ENCODE measurements around the gene PDE4B. TPM values are rescaled to one million over a fixed set of nuclear protein-coding genes. Genes with fewer than 3 reads are reported as not detected.
A peak's percentile ranks its signal among the peaks of the same experiment; 100 is the strongest.

Gene PDE4B
- total and polyA plus RNA-seq, 9 donors: 1.7 to 8.2 (median 5.1) TPM

- DNase-seq: no peak
- H3K27me3 ChIP-seq: no peaks in the 10 kb centered on the region
- intact Hi-C loops (cut with DNase I): loop anchor here in 1 of 4 donors (10.0 kb wide), 1 partner anchor 58 kb away; no protein-coding TSS in a partner anchor
- WGBS, 3 donors: 69 to 76% (median 70%) methylated on average over 6 of the region's 6 CpGs
- no peak for TF ChIP-seq POLR2A (IDR thresholded peaks at IDR 0.05)
- TF ChIP-seq EP300 (IDR thresholded peaks at IDR 0.05): no peak
- TF ChIP-seq, protein P1, sequence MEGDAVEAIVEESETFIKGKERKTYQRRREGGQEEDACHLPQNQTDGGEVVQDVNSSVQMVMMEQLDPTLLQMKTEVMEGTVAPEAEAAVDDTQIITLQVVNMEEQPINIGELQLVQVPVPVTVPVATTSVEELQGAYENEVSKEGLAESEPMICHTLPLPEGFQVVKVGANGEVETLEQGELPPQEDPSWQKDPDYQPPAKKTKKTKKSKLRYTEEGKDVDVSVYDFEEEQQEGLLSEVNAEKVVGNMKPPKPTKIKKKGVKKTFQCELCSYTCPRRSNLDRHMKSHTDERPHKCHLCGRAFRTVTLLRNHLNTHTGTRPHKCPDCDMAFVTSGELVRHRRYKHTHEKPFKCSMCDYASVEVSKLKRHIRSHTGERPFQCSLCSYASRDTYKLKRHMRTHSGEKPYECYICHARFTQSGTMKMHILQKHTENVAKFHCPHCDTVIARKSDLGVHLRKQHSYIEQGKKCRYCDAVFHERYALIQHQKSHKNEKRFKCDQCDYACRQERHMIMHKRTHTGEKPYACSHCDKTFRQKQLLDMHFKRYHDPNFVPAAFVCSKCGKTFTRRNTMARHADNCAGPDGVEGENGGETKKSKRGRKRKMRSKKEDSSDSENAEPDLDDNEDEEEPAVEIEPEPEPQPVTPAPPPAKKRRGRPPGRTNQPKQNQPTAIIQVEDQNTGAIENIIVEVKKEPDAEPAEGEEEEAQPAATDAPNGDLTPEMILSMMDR (IDR thresholded peaks at IDR 0.05): no peak
- H3K27ac ChIP-seq: no peak overlapping the region
- H3K4me3 ChIP-seq: no peak overlapping the region
- no peaks in the 10 kb centered on the region for H3K9me3 ChIP-seq
- no peaks in the 10 kb centered on the region for H3K36me3 ChIP-seq
- H3K4me1 ChIP-seq (ENCODE audit: insufficient read depth): peaks cover 5% of the 10 kb centered on the region
Measured at GRCh38 chr1:66266350-66266749, 473.7 kb downstream of the PDE4B start.

DNA sequence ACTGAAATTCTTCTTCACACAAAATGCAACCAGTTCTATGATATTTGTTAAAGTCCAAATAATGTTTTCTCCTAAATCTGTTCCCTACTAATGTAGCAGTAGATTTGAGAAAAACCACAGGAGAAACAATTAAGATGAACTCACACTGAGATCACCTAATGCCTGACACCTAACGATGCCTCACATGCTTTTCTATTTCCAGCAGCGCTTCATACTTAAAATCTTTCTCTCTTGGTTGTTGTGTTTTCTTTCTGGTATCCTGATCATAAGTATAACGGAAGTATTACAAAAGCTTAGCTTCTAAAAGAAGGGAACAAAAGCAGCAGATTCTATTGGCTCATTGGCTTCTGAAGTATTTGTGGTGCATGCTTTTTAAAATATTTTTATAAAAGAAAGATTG, 474.1 kb downstream of the PDE4B start:
- Histone ChIP-seq H3K4me3 (no peak overlapping the region), H3K4me1 (ENCODE audit: insufficient read depth) (peaks cover 6% of the 10 kb centered on the region), H3K27ac (no peak overlapping the region), H3K9me3 (no peaks in the 10 kb centered on the region), H3K36me3 (no peaks in the 10 kb centered on the region), H3K27me3 (no peaks in the 10 kb centered on the region)
- intact Hi-C loops (cut with DNase I): loop anchor here in 1 of 4 donors (10.0 kb wide), 1 partner anchor 58 kb away; no protein-coding TSS in a partner anchor
- WGBS, 3 donors: 76 to 81% (median 77%) methylated on average over 3 of the region's 3 CpGs
- TF ChIP-seq, protein P1 (IDR thresholded peaks at IDR 0.05): no peak
- TF ChIP-seq POLR2A (IDR thresholded peaks at IDR 0.05) (no peak), EP300 (IDR thresholded peaks at IDR 0.05) (no peak)
- no peak for DNase-seq

DNA sequence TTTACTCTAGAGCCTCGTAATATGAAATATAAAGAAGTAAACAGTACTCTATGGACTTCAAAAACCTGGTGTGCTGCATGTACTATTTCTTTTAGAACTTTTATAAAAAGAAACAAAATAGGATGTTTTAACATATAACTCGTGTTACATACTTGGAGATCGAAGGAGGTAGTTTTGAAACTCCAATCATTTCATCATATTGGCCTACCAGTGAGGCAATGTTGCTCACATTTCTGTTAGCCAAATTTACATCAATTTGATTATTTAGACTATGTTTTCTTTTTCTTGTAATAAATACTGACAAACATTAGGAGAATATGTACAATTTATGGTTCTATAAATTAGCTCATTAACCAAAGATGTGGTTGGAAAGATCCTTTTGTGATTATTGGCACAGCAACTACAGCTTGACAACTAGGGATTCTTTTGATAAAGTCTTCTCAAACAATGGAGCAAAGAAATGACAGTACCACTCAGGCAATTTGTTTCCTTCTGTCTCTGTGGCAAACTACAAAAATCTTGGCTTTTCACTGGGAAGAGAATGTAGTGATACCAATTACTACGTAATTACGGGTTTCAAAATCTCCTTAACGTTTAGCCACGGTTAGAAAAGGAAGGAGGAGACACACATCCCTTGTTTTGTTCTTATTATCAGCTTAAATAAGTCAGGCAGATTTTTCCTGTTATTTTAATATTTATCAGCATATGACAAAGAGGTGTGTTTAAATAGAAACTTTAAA, 474.7 kb downstream of the PDE4B start:
- Histone ChIP-seq H3K4me3 (no peak overlapping the region), H3K4me1 (ENCODE audit: insufficient read depth) (peaks cover 9% of the 10 kb centered on the region), H3K36me3 (no peaks in the 10 kb centered on the region), H3K9me3 (no peaks in the 10 kb centered on the region), H3K27me3 (no peaks in the 10 kb centered on the region), H3K27ac (peak overlapping the region in 1 of 2 donors; percentile 31)
- TF ChIP-seq, protein P1 (IDR thresholded peaks at IDR 0.05): no peak
- TF ChIP-seq POLR2A (IDR thresholded peaks at IDR 0.05): no peak
- no peak for TF ChIP-seq EP300 (IDR thresholded peaks at IDR 0.05)
- WGBS, 3 donors: 37 to 42% (median 40%) methylated on average over 7 of the region's 7 CpGs
- no peak for DNase-seq
- intact Hi-C loops (cut with DNase I): loop anchor here in 1 of 4 donors (10.0 kb wide), 1 partner anchor 57 kb away; no protein-coding TSS in a partner anchor

- H3K4me1 ChIP-seq (ENCODE audit: insufficient read depth): peaks cover 9% of the 10 kb centered on the region
- WGBS, 3 donors: 72 to 74% (median 73%) methylated on average over 5 of the region's 5 CpGs
- intact Hi-C loops (cut with DNase I): loop anchor here in 1 of 4 donors (10.0 kb wide), 1 partner anchor 56 kb away; no protein-coding TSS in a partner anchor
Measured at GRCh38 chr1:66269222-66269621, 476.5 kb downstream of the PDE4B start.

More at GRCh38 chr1:66269222-66269621, 476.5 kb downstream of the PDE4B start:
- Histone ChIP-seq H3K4me3 (no peak overlapping the region), H3K27ac (no peak overlapping the region), H3K36me3 (no peaks in the 10 kb centered on the region), H3K27me3 (no peaks in the 10 kb centered on the region), H3K9me3 (no peaks in the 10 kb centered on the region)
- no peak for DNase-seq
- TF ChIP-seq, protein P1 (IDR thresholded peaks at IDR 0.05): no peak
- TF ChIP-seq EP300 (IDR thresholded peaks at IDR 0.05) (no peak), POLR2A (IDR thresholded peaks at IDR 0.05) (no peak)
